Hematopoietic multipotent progenitor cell (in vitro differentiated cells): ENCODE data around the gene GARNL3. TPM values are rescaled to one million over a fixed set of nuclear protein-coding genes. Genes with fewer than 3 reads are reported as not detected.

Experiments used
- DNase-seq, 3 donors: peaks; one replicate each; pipeline ENCODE4 v3.0.0-alpha.2; 2011 to 2015; ENCODE audit warnings: low read depth in 2 of 3, low spot score in 2 of 3
- total RNA-seq: library from RNA; depleted of rRNA; stranded (reverse); fragments of >200 nt; gene quantifications from one replicate; pipeline ENCODE4 v1.2.3, GENCODE V29; 2012

GARNL3 gene
- total RNA-seq, 1 donor: 1.3 TPM

- no peak for DNase-seq
Observed at GRCh38 chr9:127370672-127371648, 106.4 kb downstream of the GARNL3 start.

DNA sequence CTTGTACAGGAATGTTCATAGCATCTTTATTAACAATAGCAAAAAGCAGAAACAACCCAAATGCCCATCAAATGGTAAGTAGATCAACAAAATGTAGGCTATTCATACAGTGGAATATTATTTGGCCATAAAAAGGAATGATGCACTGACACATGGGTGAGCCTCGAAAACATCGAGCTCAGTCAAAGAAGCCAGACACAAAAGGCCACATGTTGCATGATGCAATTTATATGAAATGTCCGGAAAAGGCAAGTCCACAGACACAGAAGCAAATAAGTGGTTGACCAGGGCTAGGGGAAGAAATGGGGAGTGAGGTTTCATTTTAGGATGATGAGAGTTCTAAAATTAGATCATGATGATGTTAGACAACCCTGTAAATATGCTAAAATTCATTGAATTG is 115.9 kb downstream of the GARNL3 start:
- no peak for DNase-seq

- DNase-seq: no peak
Observed at GRCh38 chr9:127382541-127382940, 118.0 kb downstream of the GARNL3 start.

- DNase-seq: no peak
Observed at GRCh38 chr9:127384016-127384730, 119.6 kb downstream of the GARNL3 start.

DNA sequence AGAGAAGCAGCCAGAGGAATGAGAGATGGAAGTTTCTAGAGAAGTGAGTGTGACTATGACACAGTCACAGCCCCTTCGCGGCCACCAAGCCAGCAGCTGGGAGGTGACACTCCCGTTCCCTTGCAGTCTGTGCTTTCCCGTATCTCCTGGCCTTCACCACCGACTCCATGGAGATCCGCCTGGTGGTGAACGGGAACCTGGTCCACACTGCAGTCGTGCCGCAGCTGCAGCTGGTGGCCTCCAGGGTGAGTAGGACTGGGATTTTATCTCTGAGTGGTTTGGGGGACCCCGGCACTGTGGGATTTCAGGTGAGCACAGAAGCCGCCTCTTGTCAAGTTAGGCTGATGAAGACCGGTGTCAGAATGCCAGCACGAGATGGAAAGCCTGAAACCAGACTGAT is 120.3 kb downstream of the GARNL3 start:
- DNase-seq: no peak

DNA sequence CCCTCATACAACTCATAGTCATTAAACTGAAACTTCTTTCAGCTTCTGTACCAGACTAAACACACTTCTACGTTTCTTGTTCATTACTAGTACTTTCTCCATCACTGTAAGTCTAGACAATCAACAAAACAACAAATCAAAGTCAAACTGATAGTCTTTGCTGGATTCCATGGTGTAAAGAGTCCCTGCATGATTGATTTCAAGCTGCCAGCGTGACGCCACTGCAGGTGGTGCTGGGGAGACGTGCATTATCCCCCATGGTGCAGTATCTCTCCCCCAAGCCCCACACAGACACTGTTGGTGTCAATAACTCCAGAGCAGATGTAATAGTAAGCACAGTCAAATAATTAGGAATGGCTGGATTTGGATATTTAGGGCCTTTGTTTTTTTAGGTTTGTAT is 121.7 kb downstream of the GARNL3 start:
- no peak for DNase-seq

DNA sequence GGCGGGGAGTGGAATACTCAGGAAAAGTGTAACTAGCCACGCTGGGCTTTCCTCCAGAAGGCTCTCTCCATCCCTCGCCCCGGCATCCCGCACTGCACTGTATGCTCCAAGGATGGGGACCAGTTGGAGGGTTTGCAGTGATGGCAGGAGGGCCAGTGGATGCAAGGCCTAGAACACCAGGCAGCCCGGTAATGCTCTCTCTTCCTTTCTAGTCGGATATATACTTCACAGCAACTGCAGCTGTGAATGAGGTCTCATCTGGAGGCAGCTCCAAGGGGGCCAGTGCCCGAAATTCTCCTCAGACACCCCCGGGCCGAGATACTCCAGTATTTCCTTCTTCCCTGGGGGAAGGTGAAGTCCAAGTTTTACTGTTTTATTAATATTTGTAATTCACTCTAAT is 122.4 kb downstream of the GARNL3 start:
- DNase-seq: no peak

DNA sequence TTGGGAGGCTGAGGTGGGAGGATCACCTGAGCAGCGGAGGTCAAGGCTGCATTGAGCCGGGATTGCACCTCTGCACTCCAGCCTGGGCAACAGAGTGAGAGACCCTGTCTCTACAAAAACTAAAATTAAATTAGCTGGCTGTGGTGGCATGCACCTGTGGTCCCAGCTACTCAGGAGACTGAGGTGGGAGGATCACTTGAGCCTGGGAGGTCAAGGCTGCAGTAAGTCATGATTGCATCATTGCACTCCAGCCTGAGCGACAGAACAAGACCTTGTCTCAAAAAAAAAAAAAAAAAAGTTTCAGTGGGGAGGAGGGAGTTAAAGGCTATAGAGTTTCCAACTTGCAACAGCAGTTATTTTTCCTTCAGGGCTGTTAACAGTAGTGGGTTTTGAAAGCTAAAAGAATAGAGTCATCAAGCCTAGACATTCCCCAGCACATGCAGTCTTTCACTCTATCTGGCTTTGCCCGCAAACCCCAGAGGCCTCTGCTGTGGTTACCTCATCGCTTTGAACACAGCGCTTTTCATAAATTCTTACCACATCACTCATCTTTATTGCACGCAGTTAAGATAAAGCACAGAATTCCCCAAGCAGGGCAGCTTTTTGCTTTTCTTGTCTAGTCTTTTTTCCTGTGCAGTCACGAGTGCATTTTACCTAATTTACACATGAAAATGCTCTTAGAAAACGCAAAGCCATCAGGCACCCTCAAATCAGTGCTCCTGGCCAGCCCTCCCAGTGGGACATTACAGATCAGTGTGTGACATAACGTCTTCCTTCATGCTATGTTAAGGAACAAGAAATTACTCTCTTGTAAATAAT is 123.7 kb downstream of the GARNL3 start:
- peak; percentile 76 to 85 (median 83) for DNase-seq

DNA sequence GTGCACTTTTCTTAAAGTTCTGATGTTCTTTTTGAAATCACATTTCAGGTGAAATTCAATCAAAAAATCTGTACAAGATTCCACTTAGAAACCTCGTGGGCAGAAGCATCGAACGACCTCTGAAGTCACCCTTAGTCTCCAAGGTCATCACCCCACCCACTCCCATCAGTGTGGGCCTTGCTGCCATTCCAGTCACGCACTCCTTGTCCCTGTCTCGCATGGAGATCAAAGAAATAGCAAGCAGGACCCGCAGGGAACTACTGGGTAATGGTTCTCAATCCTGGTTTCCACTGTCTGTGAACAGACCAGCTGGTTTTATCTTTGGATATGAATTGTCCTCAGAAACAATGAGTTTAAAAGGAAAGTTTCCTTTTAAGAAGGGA is 124.3 kb downstream of the GARNL3 start:
- DNase-seq: no peak

GRCh38 chr9:127389381-127390247 is 125.0 kb downstream of the GARNL3 start:
- DNase-seq: no peak

GRCh38 chr9:127390248-127390545 is 125.6 kb downstream of the GARNL3 start:
- DNase-seq: peak in 1 of 3 donors; percentile 58

GRCh38 chr9:127390563-127390962 is 126.0 kb downstream of the GARNL3 start:
- DNase-seq: no peak

DNA sequence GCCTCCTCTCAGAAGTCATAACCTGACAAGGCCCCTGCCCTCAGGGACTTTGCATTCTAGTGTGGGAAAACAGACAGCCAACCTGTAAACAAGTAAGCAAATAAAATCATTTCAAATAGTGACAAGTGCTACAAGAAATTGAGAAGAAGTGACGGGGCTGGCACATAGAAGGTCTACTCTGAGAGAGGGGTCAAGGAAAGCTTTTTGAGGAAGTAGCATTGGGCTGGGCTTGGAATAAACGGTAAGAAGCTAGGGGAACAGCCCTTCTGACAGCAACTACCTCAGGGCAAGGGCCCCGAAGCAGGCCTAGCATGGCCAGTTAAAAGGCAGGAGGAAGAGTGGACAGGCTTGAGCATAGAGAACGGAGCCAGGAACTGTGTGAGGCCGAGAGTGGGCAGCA is 127.6 kb downstream of the GARNL3 start:
- peak in 1 of 3 donors; percentile 29 for DNase-seq

GRCh38 chr9:127392976-127393375 is 128.4 kb downstream of the GARNL3 start:
- DNase-seq: no peak

GRCh38 chr9:127393645-127394044 is 129.1 kb downstream of the GARNL3 start:
- no peak for DNase-seq

GRCh38 chr9:127395497-127396252 is 131.1 kb downstream of the GARNL3 start:
- no peak for DNase-seq

DNA sequence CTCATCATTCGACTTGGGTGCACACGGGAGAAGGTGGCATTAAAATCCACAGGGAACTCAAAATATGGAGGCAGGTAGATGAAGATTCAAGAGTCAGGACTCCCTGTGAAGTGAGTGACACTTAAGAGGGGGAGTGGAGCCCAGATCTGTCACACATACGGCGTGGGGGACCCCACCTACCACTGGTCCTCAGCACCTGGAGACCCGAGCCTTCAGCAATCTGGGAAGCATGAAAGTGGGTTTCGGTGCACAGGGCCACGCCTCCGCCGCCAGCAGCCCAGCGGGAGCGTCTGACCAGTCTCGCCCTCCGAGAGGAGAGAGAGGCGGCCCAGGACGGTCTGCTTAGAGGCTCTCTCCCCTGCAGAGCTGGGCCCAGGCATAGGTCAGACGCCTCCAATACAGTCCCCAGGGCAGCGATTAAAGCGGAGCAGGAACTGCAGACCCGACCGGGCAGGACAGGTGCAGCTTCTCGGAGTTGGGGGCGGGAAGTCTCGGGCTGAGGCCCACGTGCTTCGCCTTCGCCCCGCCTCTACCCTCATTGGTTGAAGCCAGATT is 131.8 kb downstream of the GARNL3 start:
- no peak for DNase-seq

- peak; percentile 73 to 100 (median 99) for DNase-seq
Observed at GRCh38 chr9:127396808-127397645, 132.5 kb downstream of the GARNL3 start, which contains the start of gene SLC2A8. Gene SLC2A8, plus strand, starts transcription at chr9:127397169. Its CDS starts 62 bp downstream, at chr9:127397231.
